ENCODE measurements around the gene SNCG.

- no peak for TF ChIP-seq CTCF (IDR thresholded peaks at IDR 0.05)
- TF ChIP-seq POLR2A (IDR thresholded peaks at IDR 0.05): no peak
Observed at GRCh38 chr10:86944031-86944419, 14.4 kb upstream of the SNCG start.
